Liver (tissue), 3 donors: ENCODE results near the gene IFNA13.

Source experiments
- JUND ChIP-seq, 2 donors: IDR thresholded peaks; 2 replicates each; pipeline ENCODE4 v1.6.1; 2016; ENCODE audit warnings: antibody characterized with exemption in 2 of 2
- TF ChIP-seq, protein P1 (sequence below): fragments of 150-350 bp; IDR thresholded peaks from 2 replicates; pipeline ENCODE4 v1.5.1; 2017; ENCODE audit warnings: improper control_type of control experiment, low read depth, low read length; ENCODE audit not compliant: missing input control
- donor health status: healthy.
- donor health status: healthy.

DNA sequence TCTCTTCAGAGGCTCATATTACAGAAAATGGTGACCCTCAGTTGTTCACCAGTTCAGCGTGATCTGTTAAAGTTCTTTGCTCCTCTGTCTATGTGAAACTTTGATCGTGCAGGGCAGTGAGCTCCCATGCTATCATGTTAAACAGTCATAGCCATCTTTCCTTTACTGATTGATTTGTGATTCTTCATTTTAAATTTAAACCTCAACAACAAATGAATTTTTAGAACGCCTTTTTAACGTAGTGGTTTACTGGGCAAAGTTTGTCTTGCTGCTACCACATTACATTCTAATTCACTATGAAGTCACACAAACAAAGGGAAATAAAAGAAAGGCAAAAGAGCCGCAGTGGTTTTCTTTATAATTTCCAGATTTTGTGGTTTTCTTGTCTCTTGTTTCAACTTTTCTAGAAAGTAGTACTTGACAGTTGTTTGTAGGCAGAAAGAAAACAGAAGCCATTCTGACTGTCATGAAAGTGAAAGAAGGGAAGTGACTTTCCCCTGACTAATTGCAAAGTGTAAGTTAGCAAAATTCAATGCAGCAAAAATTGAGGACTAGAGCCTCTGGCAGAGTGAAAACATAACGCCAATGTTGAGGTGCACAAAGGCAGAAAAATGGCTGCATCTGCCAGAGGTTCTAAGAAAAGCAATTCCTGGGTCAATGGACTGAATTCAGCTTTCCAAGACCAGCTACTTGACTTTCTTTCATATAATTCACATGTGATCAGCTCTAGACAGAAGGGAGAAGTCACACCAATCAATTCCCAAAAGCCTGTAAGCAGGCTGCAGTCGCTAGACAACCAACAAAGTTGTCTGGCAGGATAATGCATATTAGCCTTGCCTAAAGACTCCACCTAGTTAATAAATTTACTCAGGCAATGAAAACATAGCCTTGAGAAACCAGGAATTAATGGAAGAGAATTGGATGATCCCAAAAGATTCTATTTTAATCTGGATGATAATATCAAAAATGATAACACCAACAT lies 10.1 kb downstream of the IFNA13 start:
- TF ChIP-seq, protein P1, sequence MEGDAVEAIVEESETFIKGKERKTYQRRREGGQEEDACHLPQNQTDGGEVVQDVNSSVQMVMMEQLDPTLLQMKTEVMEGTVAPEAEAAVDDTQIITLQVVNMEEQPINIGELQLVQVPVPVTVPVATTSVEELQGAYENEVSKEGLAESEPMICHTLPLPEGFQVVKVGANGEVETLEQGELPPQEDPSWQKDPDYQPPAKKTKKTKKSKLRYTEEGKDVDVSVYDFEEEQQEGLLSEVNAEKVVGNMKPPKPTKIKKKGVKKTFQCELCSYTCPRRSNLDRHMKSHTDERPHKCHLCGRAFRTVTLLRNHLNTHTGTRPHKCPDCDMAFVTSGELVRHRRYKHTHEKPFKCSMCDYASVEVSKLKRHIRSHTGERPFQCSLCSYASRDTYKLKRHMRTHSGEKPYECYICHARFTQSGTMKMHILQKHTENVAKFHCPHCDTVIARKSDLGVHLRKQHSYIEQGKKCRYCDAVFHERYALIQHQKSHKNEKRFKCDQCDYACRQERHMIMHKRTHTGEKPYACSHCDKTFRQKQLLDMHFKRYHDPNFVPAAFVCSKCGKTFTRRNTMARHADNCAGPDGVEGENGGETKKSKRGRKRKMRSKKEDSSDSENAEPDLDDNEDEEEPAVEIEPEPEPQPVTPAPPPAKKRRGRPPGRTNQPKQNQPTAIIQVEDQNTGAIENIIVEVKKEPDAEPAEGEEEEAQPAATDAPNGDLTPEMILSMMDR, result no peak
- no peak for TF ChIP-seq JUND (IDR thresholded peaks at IDR 0.05)
